GM12873 (cell line): Measurements from ENCODE around the gene CHI3L1.

Experiments used
- TF ChIP-seq, protein P1 (sequence below): IDR thresholded peaks from 2 replicates; pipeline ENCODE4 v1.5.1; 2012; ENCODE audit warnings: low read depth, mild to moderate bottlenecking, moderate library complexity, low read length, control low read depth; ENCODE audit not compliant: insufficient read depth; ENCODE audit errors: missing control alignments

CHI3L1 gene

DNA sequence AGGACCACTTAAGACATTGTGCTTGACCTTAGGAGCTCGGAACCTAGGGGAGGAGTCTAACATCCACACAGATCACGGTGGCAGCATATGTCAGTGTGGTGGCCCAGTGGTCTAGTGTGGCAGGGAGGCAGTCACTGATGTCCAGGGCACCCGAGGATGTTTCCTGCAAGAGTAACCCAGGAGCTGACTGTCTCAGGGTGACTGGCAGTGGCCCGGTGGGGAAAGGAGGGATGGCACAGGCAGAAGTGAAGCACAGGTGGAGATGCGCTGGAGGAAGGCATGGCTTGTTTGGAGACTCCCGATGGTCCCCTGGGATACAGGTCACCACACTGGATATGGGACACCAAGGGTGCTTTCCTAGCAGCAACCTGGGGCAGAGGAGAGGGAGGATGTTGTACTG lies 26.6 kb upstream of the CHI3L1 start:
- TF ChIP-seq, protein P1, sequence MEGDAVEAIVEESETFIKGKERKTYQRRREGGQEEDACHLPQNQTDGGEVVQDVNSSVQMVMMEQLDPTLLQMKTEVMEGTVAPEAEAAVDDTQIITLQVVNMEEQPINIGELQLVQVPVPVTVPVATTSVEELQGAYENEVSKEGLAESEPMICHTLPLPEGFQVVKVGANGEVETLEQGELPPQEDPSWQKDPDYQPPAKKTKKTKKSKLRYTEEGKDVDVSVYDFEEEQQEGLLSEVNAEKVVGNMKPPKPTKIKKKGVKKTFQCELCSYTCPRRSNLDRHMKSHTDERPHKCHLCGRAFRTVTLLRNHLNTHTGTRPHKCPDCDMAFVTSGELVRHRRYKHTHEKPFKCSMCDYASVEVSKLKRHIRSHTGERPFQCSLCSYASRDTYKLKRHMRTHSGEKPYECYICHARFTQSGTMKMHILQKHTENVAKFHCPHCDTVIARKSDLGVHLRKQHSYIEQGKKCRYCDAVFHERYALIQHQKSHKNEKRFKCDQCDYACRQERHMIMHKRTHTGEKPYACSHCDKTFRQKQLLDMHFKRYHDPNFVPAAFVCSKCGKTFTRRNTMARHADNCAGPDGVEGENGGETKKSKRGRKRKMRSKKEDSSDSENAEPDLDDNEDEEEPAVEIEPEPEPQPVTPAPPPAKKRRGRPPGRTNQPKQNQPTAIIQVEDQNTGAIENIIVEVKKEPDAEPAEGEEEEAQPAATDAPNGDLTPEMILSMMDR: no peak

- TF ChIP-seq, protein P1: no peak
Measured at GRCh38 chr1:203211812-203212211, 25.3 kb upstream of the CHI3L1 start.

DNA sequence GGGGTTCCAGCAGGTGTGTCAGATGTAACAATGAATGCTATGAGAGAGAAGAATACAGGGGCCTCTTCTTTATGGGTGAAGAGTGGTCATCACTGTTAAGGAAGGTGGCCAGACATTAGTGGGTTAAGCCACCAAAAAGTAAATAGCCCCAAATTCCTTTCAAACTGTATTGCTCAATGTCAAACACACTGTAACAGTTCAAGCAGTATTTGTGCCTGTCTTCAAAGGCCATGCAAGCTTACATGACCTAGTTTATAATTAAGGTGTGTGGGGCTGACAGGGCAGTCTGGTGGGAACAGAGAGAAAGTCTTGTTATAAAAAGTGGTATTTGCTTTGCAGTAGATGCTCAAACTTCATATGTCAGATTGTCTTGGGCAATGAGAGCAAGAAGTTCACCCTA lies 24.5 kb upstream of the CHI3L1 start:
- TF ChIP-seq, protein P1: no peak

- TF ChIP-seq, protein P1: no peak
Measured at GRCh38 chr1:203210350-203210749, 23.8 kb upstream of the CHI3L1 start.

- TF ChIP-seq, protein P1: no peak
Measured at GRCh38 chr1:203208181-203208580, 21.7 kb upstream of the CHI3L1 start.

DNA sequence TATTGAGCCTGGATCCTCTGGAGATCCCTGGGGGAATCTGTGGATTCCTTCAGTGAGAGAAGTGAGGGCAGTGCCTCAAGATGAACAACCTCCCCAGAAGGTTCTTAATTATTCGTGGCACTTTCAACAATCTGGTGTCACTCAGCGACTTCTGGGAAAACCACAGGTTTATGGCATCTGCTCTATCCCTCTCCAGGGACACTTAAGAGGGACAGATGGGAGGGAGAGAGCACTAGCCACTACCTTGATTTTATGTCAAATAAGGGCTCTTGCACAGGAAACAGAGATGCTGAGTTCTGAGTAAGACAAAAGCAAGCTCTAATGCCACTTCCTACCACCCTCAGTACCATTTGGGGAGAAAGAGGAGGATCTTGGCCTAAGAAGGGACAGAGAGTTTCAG lies 21.2 kb upstream of the CHI3L1 start:
- TF ChIP-seq, protein P1: no peak

GRCh38 chr1:203206129-203206687 lies 19.7 kb upstream of the CHI3L1 start:
- TF ChIP-seq, protein P1: no peak

DNA sequence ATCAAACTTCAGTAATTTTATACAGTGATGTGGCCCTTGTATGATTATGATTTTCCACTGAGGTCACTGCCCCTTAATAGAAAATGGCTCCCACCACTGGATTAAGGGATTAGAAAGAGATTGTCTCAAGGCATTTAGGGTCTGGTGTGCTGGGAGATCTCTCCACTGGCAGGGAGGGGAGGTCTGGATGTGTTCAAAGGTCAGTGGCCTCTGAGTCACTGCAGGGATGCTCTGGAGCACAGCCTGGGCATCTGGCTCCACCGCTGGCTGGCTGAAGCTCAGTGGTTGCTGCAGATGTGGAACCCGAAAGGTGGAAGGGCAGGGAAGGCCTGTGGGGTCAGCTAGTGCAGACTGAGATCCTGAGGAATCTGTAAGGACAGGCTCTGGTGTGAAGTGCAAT lies 18.3 kb upstream of the CHI3L1 start:
- TF ChIP-seq, protein P1: no peak
